GM10248 (cell line): ENCODE measurements around the gene ZNF25.

Experiments used
- CTCF ChIA-PET: fragments of 300-600 bp; sonication (Branson Sonifier 250); formaldehyde crosslinking; extraction: SDS; loops from one replicate; lab custom pipeline; 2021; ENCODE audit warnings: antibody characterized with exemption; lab: Yijun Ruan, JAX
- POLR2A ChIA-PET: fragments of 350-650 bp; sonication (Branson Sonifier 250); formaldehyde crosslinking; extraction: SDS; loops from one replicate; lab custom pipeline; 2020; ENCODE audit warnings: antibody characterized with exemption; lab: Yijun Ruan, JAX
- DNase-seq: peaks from one replicate; pipeline ENCODE4 v3.0.0; 2012; ENCODE audit errors: extremely low spot score
- CTCF ChIP-seq: IDR thresholded peaks from 2 replicates; pipeline ENCODE4 v1.5.1; 2012; ENCODE audit warnings: mild to moderate bottlenecking, low read depth; ENCODE audit errors: extremely low read depth, missing control alignments, control extremely low read depth

Gene ZNF25

GRCh38 chr10:37975401-37975991, 951 bp downstream of the ZNF25 start:
- CTCF ChIA-PET, result interaction anchor here (0.9 to 1.6 kb wide), 8 partner anchors 8 to 127 kb away, joined by 3 to 8 read pairs (median 4); no protein-coding TSS in a partner anchor
- no peak for DNase-seq
- TF ChIP-seq CTCF, result no peak
- POLR2A ChIA-PET, result no interaction called here

GRCh38 chr10:37972396-37972795, 4.1 kb downstream of the ZNF25 start:
- no peak for TF ChIP-seq CTCF
- DNase-seq, result no peak
- ChIA-PET CTCF (no interaction called here), POLR2A (no interaction called here)

GRCh38 chr10:37965006-37965405, 11.4 kb downstream of the ZNF25 start:
- TF ChIP-seq CTCF, result no peak
- CTCF ChIA-PET, result interaction anchor here (1.2 to 2.2 kb wide), 3 partner anchors 11 to 45 kb away, joined by 3 to 8 read pairs (median 4); partner anchors contain the start of gene ZNF33A
- POLR2A ChIA-PET, result no interaction called here

GRCh38 chr10:37960591-37961137, 15.8 kb downstream of the ZNF25 start:
- POLR2A ChIA-PET, result no interaction called here
- no peak for DNase-seq
- CTCF ChIA-PET, result interaction anchor here (1.0 to 1.8 kb wide), 3 partner anchors 15 to 206 kb away, joined by 3 to 4 read pairs (median 3); no protein-coding TSS in a partner anchor
- no peak for TF ChIP-seq CTCF

More at GRCh38 chr10:37965006-37965405, 11.4 kb downstream of the ZNF25 start:
- no peak for DNase-seq

- no peak for DNase-seq
- TF ChIP-seq CTCF, result no peak
- POLR2A ChIA-PET, result no interaction called here
- CTCF ChIA-PET, result interaction anchor here (1.1 kb wide), 1 partner anchor 17 kb away, joined by 3 read pairs; no protein-coding TSS in a partner anchor
These were observed 18.6 kb downstream of the ZNF25 start for GRCh38 chr10:37957841-37958240.

- POLR2A ChIA-PET, result no interaction called here
- no peak for TF ChIP-seq CTCF
- CTCF ChIA-PET, result no interaction called here
- DNase-seq, result no peak
These were observed 23.5 kb downstream of the ZNF25 start for GRCh38 chr10:37952926-37953325.
